Measurements from ENCODE around the gene LRPAP1. TPM values are rescaled to one million over a fixed set of nuclear protein-coding genes. Genes with fewer than 3 reads are reported as not detected.

The LRPAP1 gene
- total RNA-seq, 1 donor from 2014 or later, result 152 TPM

DNA sequence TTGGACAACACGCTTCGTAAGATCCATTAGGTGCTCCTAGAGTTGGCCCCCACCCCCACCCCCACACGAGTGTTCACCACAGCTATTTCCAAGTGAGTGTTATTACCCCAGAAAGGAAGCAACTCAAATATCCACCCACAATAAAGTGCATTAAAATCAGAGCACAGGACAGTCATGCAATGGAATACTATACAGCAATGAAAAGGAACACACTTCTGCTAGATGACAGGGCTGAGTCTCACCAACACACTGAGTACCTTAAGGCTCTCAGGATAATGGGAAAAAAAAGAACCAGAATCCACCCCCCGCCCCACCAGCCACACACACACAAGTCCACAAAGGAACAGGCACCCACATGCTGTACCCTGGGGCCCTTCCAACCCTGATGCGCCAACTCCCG, 21.0 kb downstream of the LRPAP1 start:
- Mint-ChIP-seq H3K4me3 (no peak overlapping the region), H3K9me3 (no peaks in the 10 kb centered on the region), H3K27ac (no peak overlapping the region), H3K36me3 (peaks cover 37% of the 10 kb centered on the region), H3K27me3 (no peaks in the 10 kb centered on the region), H3K4me1 (ENCODE audit: unreplicated experiment) (no peaks in the 10 kb centered on the region)
- TF ChIP-seq, protein P1, sequence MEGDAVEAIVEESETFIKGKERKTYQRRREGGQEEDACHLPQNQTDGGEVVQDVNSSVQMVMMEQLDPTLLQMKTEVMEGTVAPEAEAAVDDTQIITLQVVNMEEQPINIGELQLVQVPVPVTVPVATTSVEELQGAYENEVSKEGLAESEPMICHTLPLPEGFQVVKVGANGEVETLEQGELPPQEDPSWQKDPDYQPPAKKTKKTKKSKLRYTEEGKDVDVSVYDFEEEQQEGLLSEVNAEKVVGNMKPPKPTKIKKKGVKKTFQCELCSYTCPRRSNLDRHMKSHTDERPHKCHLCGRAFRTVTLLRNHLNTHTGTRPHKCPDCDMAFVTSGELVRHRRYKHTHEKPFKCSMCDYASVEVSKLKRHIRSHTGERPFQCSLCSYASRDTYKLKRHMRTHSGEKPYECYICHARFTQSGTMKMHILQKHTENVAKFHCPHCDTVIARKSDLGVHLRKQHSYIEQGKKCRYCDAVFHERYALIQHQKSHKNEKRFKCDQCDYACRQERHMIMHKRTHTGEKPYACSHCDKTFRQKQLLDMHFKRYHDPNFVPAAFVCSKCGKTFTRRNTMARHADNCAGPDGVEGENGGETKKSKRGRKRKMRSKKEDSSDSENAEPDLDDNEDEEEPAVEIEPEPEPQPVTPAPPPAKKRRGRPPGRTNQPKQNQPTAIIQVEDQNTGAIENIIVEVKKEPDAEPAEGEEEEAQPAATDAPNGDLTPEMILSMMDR (conservative IDR thresholded peaks at IDR 0.05), result no peak
- DNase-seq (ENCODE audit: extremely low spot score, unreplicated experiment), result no peak

DNA sequence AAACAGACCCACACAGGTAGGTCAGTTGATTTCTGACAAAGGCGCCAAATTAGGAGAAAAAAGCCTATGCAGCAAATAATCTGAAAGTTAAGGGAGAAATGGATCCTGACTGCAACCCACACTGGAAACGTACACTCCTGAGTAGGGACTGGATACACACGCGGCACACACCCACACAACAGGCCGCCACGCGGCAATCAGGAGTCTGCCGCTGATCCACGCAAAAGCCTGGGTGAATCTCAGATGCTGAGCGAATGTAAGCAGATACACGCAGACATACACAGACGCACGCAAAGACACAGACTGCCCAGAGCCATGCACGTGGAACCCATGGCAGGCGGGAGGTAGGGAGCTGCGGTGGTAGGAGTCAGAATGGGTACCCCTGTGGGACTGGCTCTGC, 21.7 kb downstream of the LRPAP1 start:
- Mint-ChIP-seq H3K27ac (no peak overlapping the region), H3K9me3 (no peaks in the 10 kb centered on the region), H3K27me3 (no peaks in the 10 kb centered on the region), H3K4me1 (ENCODE audit: unreplicated experiment) (no peaks in the 10 kb centered on the region), H3K4me3 (no peak overlapping the region), H3K36me3 (peaks cover 37% of the 10 kb centered on the region)
- no peak for DNase-seq (ENCODE audit: extremely low spot score, unreplicated experiment)
- TF ChIP-seq, protein P1 (conservative IDR thresholded peaks at IDR 0.05), result no peak

DNA sequence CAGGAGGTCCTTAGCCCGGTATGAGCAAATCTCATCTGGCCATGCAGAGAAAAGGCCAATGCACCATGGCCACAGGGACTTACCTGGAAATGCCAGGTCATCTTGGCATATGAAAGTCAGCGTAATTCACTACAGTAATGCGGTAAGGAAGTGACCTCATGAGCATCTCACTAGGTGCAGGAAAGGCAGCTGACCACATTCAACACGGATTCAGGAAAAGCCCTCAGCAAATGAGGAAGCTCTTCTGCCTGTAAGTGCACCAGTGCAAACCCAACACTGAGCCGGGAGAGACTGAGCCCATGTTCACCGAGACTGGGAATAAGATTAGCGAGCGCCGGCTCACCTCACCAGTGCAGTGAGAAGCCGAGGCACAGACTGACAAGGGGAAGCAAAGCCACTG, 23.7 kb downstream of the LRPAP1 start:
- Mint-ChIP-seq H3K27ac (no peak overlapping the region), H3K36me3 (peaks cover 37% of the 10 kb centered on the region), H3K4me3 (no peak overlapping the region), H3K9me3 (no peaks in the 10 kb centered on the region), H3K4me1 (ENCODE audit: unreplicated experiment) (peaks cover under 1% of the 10 kb centered on the region), H3K27me3 (no peaks in the 10 kb centered on the region)
- TF ChIP-seq, protein P1 (conservative IDR thresholded peaks at IDR 0.05), result no peak
- DNase-seq (ENCODE audit: extremely low spot score, unreplicated experiment), result no peak

DNA sequence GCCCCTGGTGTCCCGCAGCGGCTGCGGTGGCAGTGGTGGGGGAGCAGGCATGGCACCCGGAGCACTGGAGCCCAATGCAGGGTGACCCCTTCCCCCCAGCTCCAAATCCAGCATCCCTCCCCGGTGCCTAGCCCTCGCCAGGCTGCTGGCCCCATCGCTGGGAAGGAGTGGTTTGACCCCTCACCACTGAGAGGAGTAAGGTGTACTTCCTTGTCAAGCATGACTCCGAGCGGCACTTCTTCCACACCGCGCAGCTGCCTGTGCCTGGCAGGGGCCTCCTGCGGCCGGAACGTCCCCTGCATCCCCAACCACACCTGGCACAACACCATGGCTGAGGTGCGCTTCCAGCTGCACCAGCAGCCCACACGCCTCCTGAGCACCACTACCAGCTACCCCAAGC, 27.0 kb downstream of the LRPAP1 start:
- Mint-ChIP-seq H3K36me3 (peaks cover 19% of the 10 kb centered on the region), H3K27me3 (no peaks in the 10 kb centered on the region)

DNA sequence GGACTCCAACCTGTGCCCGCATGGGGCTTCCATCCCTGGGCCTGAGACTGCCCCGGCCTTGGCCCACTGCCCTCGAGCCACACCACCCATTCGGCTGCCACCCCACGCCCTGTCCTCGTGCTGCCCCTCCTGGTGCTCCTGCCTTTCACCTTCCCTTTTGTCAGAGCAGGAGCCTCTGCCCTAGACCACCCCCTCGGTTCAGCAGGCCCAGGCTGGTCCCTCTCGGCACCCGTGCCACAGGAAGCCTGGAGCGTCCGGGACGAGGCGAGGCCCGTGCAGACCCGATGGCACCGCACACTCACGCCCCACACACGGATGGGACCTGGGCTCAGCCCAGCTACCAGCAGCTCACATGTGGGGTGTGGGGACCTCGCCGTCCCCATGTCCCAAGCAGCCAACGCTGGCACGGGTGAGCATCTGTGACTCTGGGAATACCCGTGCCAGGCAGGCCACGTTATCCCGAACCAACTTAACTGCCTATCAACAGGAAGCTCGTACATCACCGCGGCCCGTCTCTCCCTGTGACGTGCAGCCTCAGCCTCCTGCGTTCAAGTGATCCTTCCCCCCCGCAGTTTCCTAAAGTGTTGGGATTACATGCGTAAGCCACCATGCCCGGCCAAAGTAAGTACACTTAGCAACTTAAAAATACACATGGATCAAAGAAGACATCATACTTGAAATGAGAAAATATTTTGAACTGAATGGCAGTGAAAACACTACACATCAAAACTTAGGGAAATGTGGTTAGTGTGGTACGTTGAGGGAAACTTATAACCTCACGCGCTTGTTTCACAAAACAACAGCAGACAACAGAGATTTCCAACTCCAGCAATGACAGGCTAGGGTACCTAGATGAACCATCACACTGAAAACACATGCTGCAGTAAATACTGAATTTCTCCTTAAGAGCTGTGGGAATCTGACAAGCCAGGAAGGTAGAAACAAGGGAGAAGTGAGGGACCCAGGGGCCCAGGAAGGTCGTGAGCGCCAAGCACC, 29.0 kb downstream of the LRPAP1 start:
- H3K27ac Mint-ChIP-seq, result no peak overlapping the region
- H3K27me3 Mint-ChIP-seq, result no peaks in the 10 kb centered on the region
- TF ChIP-seq, protein P1 (conservative IDR thresholded peaks at IDR 0.05), result no peak
- no peak overlapping the region for H3K4me3 Mint-ChIP-seq
- no peak for DNase-seq (ENCODE audit: extremely low spot score, unreplicated experiment)
- no peaks in the 10 kb centered on the region for H3K9me3 Mint-ChIP-seq
- peaks cover 4% of the 10 kb centered on the region for H3K4me1 Mint-ChIP-seq (ENCODE audit: unreplicated experiment)
- H3K36me3 Mint-ChIP-seq, result peaks cover 7% of the 10 kb centered on the region

More for the DNA sequence above, 27.0 kb downstream of the LRPAP1 start:
- Mint-ChIP-seq H3K27ac (no peak overlapping the region), H3K4me1 (ENCODE audit: unreplicated experiment) (peaks cover 4% of the 10 kb centered on the region), H3K9me3 (no peaks in the 10 kb centered on the region), H3K4me3 (no peak overlapping the region)
- no peak for DNase-seq (ENCODE audit: extremely low spot score, unreplicated experiment)
- TF ChIP-seq, protein P1 (conservative IDR thresholded peaks at IDR 0.05), result no peak
